HL-60/S4 treated with phorbol 12-myristate 13-acetate at 8.2 ng/mL for 4 days and 3 days (cell line): Measurements from ENCODE around the gene HSF5.

Source experiments
- in situ Hi-C: fragments of 300-500 bp; cut with MboI; formaldehyde crosslinking; loops from 2 replicates; pipeline ENCODE4 v1.15.0; 2022; ENCODE audit warnings: low sequenced_read_pairs

HSF5 gene, protein sequence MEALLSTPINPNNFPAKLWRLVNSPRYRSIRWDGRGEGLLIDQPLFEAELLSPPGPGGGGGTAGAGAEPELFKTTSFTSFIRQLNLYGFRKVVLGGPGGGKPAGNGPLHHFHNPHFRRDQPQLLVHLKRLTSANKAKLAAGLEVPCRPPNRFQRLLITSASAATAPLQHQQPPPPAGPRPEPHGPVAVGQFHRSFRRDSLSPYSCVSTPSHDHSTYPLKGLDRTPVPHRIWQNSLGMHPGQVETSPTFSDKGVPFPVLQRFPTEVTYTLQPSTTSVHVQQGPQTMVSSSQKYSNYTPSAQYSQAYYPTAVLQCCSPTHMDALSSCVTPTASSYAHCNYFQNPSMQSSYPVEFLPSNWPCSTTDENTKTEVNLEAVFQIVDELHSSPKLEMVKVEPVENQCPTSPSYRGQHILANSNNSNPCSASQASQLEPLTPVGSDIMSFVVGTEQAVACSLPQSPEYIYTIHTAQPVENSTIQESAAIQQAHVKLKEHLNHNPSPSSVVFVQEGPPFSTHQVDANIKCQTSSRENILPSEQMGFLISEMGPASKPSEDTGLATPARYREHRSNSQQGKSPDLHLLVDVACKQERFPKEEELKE

DNA sequence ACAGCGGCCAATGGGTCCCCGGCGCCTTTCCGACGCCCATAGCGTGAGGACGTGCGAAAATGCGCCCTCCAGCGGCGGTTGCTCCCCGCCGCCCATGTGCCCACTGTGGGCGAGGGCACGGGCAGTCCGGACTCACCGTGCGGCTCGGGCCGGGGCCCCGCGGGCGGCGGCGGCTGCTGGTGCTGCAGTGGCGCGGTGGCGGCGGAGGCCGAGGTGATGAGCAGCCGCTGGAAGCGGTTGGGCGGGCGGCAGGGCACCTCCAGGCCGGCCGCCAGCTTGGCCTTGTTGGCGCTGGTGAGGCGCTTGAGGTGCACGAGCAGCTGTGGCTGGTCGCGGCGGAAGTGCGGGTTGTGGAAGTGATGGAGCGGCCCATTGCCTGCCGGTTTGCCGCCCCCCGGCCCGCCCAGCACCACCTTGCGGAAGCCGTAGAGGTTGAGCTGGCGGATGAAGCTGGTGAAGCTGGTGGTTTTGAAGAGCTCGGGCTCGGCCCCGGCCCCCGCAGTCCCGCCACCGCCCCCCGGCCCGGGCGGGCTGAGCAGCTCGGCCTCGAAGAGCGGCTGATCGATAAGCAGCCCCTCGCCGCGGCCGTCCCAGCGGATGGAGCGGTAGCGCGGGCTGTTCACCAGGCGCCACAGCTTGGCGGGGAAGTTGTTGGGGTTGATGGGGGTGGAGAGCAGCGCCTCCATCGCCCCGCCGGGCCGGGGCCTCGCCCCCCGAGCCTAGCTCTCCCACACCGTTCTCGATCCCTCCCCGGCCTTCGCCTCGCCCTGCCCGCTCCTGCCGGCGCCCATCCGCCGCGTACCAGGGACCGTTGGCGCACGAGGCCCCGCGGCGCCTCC, at the start of gene HSF5:
Gene HSF5, minus strand, starts transcription at position 820 of the 839 bp plus-strand sequence. Its CDS starts 134 bp downstream, at position 686.
- in situ Hi-C loops: no loop called here

DNA sequence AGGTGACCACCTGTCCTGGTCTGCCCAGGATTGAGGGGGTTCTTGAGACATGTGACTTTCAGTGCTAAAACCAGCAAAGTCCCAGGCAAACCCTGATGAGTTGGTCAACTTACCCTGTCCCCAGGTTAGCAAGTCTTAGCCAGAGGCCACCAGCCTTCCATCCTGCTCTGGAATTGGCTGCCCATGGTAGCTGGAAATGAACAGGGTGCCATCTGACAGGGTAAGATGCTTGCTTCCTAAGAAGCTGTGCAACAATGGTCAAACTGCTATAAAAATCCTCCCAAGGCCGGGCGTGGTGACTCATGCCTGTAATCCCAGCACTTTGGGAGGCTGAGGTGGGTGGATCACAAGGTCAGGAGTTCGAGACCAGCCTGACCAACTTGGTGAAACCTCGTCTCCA, 49.1 kb upstream of the HSF5 start:
- in situ Hi-C loops: no loop called here

DNA sequence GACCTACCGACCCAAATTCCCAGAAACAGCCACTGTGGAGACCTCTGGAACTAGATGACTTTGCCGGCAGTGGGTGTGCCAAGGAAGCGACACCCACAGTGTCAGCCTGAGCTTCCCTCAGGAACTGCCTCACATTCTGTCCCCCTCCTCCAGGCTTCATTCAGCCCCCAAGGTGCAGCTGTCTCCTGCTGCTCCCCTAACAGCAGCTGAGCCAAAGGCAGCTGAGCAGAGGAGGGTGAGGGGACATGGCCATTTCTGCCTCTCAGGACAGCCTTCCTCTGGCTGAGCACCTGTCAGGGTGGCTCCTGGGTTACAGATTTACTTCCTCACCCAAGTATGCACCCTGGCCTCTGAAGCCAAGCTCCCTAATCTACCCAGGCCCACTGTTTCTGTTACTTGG, 48.3 kb upstream of the HSF5 start:
- in situ Hi-C loops: no loop called here

DNA sequence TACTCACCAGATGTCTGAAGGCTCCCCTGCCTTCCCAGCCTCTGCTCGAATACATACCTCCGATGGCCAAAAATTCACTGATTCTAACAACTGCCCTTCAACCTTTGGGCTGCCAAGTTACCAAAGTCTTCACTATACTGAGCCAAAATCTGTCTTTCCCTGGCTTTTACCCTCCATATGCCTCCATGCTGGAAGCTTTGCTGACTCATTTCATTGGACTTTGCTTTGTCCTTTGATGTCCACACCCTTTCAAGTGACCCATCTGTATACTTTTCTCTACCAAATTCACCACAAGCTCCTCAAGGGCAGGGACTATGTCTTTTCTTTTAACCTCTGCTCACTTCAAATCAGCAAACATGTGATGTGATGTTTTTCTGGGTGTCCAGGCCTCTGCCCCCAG, 47.2 kb upstream of the HSF5 start:
- in situ Hi-C loops: no loop called here

DNA sequence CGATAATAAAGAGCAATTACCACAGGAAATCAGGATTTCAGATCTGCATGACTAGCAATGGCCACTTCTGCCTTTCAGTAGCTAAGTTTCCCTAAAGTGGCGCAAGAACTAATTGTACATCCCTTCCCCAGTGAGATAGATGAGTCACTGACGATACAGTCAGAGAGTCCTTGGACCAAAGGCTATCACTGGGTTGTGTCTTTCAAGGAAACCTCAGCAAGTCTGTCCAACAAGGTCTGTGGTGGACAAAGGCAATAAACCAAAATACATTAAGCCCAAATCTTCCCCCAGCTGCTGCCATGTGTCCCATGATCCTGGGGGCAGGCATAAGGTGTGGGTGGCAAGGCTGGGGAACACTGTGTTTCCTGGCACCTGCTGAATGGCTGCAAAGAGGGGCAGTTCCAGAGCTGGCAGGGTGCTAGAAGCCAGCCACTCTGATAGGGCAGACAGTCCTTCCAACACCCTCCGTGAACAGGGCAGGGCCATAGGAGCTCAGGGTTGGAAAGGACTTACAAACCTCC, 46.8 kb upstream of the HSF5 start:
- in situ Hi-C loops: no loop called here

DNA sequence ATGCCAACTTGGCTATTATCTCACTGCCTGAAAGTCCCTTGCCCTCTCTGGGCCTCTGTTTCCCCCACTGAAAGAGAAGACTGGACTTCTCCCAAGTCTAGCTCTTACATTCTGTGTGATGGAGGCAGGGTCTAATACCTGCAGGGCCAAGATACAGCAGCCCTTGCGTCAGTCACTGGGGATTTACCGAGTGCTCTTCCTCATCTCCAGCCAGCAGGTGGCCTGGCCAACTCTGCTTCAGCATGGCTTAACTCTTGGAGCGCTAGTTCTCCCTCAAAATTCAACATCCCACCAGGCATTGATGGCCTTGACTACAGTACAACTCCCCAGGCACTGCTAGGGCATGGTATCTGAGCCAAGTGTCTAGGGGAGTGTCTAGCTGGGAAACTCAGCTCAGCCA, 46.1 kb upstream of the HSF5 start:
- in situ Hi-C loops: no loop called here

DNA sequence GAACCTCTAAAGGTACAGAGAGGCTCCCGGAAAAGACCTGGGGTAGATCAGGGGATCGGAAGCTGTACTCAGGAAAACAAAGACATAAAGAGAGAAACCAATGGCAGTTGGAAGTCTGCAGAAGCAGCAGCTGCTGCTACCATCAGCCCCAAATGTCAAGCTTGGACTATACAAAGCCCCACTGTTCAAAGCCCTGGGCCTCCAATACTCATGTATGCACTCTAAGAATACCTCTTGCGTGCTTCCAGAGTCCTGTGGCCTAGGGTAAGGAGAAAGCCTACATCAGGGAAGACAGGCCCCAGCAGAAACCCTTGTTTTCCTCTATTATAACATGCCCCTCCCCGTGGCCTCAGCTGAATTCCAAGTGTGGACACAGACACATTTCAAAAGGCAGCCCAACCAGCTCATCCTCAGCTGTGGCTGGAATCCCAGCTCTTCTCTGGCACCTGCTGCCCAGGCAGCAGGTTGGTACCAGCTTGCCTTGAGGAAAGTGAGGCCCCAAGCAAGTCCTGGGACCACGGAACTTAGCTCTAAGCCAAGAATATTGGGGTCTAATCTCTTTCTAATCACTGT, 45.5 kb upstream of the HSF5 start:
- in situ Hi-C loops: no loop called here

DNA sequence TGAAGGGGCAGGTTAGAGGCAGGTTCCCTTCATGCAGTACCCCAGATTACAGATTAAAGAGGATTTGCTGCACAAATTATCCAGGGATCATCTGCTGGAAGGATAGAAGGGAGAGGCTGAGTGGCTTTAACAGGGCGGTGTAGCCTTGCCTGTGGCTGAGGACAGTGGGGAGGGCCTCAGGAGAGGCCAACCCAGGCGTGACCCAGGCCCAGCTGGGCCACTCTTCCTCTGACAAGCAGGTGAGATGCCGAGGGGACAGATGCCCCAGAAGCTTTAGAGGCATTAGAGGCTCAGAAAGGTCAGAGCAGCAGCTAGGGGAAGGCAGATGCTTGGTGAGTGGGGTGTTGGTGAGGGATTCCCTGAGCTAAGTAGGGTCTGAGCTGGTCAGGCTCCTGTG, 44.3 kb upstream of the HSF5 start:
- in situ Hi-C loops: no loop called here

DNA sequence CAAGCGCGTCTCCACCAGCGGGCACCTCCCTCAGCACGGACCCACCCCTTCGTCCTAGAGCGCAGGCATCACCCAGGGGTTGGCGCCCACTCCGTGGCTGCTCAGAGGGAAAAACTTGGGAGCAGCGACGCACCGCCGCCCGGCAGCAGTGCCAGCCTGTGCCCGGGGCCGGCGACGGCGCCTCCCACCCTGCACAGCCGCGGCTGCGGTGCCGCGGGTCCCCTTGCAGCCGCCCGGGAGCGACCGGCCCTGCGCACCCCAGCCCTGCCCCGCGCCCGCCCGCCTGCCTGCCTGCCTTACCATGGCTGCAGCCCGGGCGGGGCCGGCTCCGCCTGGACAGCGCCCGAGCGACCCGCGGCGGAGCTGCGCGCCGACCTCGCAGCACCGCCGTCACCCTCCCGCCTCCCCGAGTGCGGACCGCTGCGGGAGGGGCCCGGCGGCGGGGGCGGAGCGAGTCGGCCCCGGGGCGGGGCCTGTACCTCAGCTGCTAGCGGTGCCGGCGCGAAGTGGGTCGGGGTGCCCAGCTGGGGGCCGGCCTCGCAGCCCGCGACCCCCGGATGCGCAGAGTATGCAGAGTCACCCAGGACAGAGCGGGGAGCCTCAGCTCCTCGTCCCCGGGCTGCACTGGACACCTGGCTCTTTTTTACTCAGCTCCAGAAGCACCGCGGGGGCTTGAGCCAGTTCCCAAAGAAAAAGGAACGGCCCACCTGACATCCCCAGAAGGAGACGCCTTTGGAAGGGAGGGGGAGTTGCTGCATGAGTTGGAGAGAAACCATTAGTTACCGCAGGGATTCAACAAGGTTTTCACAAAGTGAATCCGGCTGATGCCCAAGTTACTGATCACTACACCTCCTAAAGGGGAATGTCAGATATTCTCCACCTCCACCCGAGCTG, 43.7 kb upstream of the HSF5 start:
- in situ Hi-C loops: no loop called here

DNA sequence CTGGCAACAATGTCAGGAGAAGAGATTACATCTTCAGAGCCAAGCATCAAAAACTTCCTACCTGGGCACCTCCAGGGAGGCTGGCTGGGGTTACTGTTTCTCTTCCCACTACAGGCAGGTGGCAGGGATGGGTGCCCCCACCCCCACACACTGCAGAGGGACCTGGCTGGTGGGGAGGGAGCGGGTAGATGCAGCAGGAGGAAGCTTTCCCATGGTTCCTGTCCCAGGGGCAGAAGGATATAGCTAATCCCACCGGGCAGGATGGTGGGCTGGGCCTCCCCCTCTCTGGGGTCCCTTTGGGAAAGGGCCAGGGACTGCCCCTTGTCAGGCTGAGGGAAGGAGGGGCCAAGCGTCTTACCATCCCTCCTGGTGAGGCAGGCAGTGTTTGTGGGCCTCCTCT, 42.9 kb upstream of the HSF5 start:
- in situ Hi-C loops: no loop called here

DNA sequence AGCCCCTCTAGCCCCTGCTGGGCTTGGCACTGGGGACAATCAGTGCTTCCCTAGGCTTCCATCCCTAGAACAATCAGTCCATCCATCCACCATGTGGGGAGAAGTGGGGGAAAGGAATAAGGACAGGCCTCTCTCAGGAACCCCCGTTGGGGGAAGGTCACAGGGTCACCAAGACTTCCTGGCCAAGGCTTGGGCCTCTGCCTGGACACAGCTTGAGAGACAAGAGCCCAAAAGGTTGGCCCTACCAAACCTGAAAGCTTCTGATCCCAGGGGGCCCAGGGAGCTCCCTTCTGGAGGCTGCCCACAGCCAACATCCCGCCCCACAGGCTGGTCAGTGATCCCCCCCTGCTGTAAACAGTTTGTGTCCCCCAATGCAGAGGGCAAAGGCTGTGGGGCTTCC, 42.4 kb upstream of the HSF5 start:
- in situ Hi-C loops: no loop called here

DNA sequence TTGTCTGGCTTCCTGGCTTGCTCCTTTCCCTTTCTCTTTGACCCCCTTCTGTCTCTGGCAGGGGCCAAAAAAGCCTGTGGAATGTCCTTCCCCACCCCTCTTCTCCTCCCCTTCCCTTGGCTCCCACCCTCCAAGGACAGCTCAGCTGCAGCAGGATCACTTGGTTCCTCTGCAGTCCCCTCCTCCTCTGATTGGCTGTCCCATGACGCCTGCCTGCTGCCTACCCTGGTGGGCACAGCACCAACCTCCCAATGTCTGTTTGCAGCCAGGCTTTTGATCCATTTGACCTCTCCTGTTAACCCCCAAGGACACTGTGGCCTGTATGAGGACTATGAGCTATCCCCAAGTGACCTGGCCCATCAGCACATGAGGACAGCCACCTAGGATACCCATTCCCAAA, 41.1 kb upstream of the HSF5 start:
- in situ Hi-C loops: loop anchor here (10.0 kb wide), 1 partner anchor 466 kb away; no protein-coding TSS in a partner anchor

DNA sequence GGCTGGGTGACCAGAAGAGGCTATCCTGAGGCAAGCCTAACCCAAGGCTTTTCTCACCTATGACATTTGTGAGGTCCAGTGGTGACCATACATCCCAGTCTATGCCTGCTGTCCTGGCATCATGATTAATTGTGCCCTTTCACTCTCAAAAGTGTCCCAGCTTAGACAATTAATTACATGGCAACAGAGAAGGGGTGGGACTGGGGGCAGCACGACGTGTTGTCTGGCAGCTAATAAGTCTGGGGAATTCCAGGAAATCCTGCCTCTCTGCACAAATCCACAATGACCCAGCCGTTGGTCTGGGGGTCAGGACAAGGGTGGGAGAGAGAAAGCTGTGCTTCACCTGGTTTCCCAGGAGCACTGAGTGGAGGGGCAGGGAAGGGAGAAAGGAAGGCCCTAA, 40.2 kb upstream of the HSF5 start:
- in situ Hi-C loops: loop anchor here (10.0 kb wide), 1 partner anchor 466 kb away; no protein-coding TSS in a partner anchor

DNA sequence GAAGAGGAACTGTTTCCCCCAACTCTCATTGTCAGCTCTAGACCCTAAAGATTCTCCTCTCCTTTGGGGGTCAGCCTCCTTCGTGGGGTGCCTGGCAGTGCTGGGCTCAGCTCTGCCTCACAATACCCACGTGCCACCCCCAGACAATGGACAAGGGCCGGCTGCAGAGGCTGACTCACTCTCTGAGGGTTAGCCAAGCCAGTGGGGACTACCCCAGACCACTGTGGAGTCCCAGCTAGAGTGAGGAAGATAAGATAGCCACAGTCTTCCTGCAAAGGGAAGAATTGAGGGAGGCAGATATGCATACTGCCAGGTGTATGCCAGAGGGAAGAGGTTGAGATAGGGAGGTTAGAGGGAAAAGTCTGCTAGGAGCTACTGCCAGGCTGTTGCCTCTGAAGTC, 39.7 kb upstream of the HSF5 start:
- in situ Hi-C loops: loop anchor here (10.0 kb wide), 1 partner anchor 467 kb away; no protein-coding TSS in a partner anchor

DNA sequence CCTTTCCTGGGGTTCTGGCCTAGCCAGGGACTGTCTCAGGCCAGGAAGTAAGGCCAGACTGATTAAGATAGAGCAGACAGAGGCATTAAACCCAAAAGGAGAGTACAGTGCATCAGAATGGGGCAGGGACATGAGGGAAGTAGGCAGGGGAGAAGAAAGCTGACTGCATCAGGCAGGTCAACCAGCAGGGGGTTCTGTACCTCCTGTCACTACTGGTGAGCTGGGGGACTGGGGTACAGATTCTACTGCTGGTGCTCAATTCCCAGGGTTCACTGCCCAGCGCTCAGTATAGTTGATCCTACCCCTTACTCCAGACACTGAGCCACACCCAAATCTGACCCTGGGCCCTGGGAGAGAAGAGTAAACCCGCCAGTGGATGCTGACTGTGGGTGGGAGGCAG, 39.1 kb upstream of the HSF5 start:
- in situ Hi-C loops: loop anchor here (10.0 kb wide), 1 partner anchor 467 kb away; no protein-coding TSS in a partner anchor

DNA sequence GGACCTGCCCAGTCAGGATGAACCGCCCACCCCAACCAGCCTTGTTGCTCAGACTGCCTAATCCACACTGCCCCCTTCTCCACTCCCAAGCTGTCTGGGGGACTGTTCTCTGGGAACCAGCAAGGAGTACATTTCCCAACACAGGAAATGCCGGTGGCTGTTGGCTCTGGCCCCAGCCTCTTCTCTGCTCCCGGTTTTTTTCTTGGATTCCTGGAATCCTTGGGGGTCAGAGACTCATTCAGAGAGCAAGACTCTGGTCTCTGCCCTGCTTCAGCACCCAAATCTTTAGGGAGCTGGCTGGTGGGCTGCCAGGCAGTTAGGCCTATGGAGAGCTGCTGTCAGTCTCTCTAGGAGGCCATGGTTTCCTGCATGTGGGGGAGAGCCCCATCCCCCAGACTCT, 37.0 kb upstream of the HSF5 start:
- in situ Hi-C loops: loop anchor here (10.0 kb wide), 1 partner anchor 470 kb away; no protein-coding TSS in a partner anchor

DNA sequence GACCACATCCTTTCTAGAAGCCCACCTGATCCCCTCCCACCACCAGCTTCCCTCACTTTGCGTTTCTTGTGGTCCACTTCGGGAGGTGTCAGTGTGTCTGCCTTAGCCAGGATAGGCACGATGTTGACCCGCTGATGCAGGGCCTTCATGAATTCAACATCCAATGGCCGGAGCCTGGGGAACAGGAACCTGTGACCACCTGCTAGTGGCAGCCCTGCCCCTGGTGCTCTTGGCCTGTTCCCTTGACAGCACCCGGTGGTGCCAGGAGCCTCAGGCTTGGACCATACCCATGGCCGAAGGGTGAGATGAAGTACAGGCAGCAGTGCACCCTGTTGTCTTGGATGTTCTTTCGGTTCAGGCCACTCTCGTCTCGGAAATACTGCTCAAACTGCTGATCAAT, 33.5 kb upstream of the HSF5 start:
- in situ Hi-C loops: loop anchor here (10.0 kb wide), 1 partner anchor 473 kb away; no protein-coding TSS in a partner anchor

DNA sequence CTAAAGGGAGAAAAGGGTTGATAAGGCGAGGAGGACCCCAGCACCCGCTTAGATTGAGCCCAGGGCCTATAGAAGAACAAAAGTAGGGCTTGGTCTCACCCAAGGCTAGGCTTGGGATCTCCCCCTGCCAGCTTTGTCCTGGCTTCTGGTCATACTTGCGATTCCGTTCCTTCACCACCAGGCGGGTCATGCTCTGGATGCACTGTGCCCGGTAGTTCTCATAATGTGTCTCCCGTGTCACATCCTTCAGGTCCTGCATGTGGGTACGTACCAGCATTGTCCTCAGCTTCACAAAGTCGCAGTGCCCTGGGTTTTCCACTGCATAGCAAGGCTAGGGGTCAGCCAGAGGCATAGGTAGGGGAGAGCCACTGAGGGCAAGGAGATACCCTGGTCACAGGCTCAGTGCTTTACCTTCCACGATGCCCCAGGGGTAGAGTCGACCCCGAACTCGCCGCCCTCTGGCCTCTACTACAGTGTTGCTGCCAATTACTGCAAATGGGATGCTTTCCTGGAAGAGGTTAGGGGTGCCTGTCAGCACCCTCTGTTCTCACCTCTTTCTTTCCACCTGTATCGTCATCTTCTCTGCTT, 32.7 kb upstream of the HSF5 start:
- in situ Hi-C loops: loop anchor here (10.0 kb wide), 1 partner anchor 474 kb away; no protein-coding TSS in a partner anchor

DNA sequence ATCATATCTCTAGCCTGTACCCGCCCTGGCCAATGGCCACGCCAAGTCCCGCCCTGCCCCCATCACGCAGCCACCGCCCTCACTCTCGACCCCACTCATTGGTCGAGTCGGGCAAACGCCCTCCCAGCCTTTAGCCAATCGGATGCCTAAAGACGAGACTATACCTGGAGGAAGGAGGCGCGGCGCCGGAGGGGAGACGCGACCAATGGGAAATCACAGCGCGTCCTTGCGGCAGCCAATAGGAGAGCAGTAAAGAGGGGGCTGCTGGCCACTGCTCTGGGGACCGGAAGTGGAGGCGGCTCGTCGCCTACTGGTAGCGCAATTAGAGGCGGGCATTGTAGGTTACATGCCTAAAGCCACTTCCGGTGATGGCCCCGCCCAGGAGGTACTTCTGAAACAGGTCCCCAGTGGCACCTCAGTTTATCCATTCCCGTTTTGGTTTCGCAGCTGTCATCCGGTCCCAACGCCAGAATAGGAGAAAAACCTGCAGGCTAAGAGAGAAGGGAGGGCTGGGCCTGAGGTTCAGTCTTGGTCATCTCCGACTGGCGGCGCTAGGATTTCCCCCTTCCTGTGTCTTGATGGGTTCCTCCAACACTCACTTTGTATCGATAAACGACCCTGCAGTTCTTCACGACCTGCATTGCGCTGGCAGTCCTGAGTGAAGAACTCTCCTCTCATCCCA, 29.9 kb upstream of the HSF5 start:
- in situ Hi-C loops: no loop called here
